ENCODE measurements around the gene TPD52L2. TPM values are rescaled to one million over a fixed set of nuclear protein-coding genes. Genes with fewer than 3 reads are reported as not detected.

TPD52L2 gene
- total and polyA plus RNA-seq, 2 donors from 2014 or later = 73.1 to 78.0 TPM

DNA sequence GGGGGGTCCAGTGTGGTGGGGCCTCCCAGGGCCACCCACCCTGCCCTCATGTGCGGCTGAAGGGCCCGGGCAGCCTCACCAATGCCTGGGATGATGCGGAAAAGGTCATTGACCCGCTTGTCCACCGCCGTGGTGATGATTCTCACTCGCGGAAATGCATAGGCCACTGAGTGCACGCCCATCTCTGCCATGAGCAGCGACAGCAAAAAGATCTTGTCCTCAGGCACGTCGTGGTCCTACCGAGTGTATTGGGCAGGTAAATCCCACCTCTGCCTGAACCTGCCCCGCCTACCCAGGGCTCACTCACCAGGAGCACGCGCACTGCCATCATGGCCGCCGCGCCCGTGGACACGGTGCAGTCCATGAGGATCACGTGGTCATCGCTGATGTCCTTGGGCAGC, 75.0 kb downstream of the TPD52L2 start:
- intact Hi-C loops (cut with DNase I) = no loop called here
- no peak overlapping the region for H3K9ac ChIP-seq (ENCODE audit: low read length in 3 of 3)
- DNase-seq = peak in 2 of 5 donors; percentile 51 to 72

DNA sequence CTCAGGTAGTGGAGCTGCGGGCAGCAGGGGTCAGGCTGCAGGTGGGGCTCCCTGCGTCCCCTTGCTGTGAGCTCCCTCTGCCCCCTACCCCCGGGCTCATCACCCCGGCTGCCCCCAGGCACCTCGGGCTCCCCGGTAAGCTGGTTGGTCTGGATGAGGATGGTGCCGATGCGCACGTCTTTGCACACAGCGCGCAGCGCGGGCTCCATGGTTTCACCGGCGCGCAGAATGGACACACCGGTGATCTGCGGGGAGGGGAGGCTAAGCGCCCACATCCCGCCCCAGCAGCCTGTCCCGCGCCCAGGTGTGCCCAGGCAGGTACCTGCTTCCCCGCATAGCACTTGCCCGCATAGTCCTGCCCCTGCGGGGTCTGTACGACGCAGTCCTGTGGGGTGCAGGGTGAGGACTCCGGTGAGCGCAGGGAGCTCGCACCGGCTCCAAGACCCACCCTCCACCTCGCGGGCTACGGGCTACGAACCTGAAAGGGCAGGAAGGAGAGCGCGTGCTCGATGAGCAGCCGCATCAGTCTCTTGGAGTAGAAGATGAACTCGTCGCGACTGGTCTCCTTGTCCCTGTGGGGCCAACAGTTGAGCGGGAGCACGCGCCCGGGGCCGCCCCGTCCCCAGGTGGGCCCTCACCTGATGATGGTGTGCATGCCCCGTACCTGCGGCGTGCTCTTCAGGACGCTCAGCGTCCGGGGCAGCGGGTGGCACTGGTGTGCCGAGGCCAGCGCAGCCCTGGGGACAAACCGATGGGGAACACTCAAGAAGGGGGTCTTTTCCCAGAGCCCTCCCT, 75.6 kb downstream of the TPD52L2 start:
- H3K4me1 ChIP-seq (ENCODE audit: control insufficient read depth in 2 of 3, insufficient read depth in 2 of 3, low read depth in 1 of 3, low read length in 3 of 3) = no peaks in the 10 kb centered on the region
- H3K27ac ChIP-seq (ENCODE audit: low read depth in 2 of 2, low read length in 2 of 2) = no peak overlapping the region
- H3K9me3 ChIP-seq (ENCODE audit: control insufficient read depth in 2 of 3, insufficient read depth in 1 of 3, low read length in 3 of 3) = no peaks in the 10 kb centered on the region
- peak in 2 of 5 donors; percentile 42 to 73 for DNase-seq
- intact Hi-C loops (cut with DNase I) = no loop called here
- FAIRE-seq = no peak
- no peak overlapping the region for H3K9ac ChIP-seq (ENCODE audit: low read length in 3 of 3)
- no peak overlapping the region for H3K4me3 ChIP-seq (ENCODE audit: low read length in 3 of 3)
- H3K36me3 ChIP-seq (ENCODE audit: control insufficient read depth in 2 of 3, insufficient read depth in 3 of 3, low read length in 3 of 3) = peaks cover 0 to 31% (median 7%) of the 10 kb centered on the region in 3 donors
- no peaks in the 10 kb centered on the region for H3K27me3 ChIP-seq (ENCODE audit: control insufficient read depth, insufficient read depth, low read length)
- TF ChIP-seq, protein P1, sequence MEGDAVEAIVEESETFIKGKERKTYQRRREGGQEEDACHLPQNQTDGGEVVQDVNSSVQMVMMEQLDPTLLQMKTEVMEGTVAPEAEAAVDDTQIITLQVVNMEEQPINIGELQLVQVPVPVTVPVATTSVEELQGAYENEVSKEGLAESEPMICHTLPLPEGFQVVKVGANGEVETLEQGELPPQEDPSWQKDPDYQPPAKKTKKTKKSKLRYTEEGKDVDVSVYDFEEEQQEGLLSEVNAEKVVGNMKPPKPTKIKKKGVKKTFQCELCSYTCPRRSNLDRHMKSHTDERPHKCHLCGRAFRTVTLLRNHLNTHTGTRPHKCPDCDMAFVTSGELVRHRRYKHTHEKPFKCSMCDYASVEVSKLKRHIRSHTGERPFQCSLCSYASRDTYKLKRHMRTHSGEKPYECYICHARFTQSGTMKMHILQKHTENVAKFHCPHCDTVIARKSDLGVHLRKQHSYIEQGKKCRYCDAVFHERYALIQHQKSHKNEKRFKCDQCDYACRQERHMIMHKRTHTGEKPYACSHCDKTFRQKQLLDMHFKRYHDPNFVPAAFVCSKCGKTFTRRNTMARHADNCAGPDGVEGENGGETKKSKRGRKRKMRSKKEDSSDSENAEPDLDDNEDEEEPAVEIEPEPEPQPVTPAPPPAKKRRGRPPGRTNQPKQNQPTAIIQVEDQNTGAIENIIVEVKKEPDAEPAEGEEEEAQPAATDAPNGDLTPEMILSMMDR (IDR thresholded peaks at IDR 0.05; ENCODE audit: borderline replicate concordance, extremely low read depth, insufficient read depth) = no peak

More for the DNA sequence above, 75.0 kb downstream of the TPD52L2 start:
- H3K36me3 ChIP-seq (ENCODE audit: control insufficient read depth in 2 of 3, insufficient read depth in 3 of 3, low read length in 3 of 3) = peaks cover 0 to 32% (median 6%) of the 10 kb centered on the region in 3 donors
- FAIRE-seq = no peak
- H3K4me3 ChIP-seq (ENCODE audit: low read length in 3 of 3) = no peak overlapping the region
- H3K27me3 ChIP-seq (ENCODE audit: control insufficient read depth, insufficient read depth, low read length) = no peaks in the 10 kb centered on the region
- no peaks in the 10 kb centered on the region for H3K4me1 ChIP-seq (ENCODE audit: control insufficient read depth in 2 of 3, insufficient read depth in 2 of 3, low read depth in 1 of 3, low read length in 3 of 3)
- no peaks in the 10 kb centered on the region for H3K9me3 ChIP-seq (ENCODE audit: control insufficient read depth in 2 of 3, insufficient read depth in 1 of 3, low read length in 3 of 3)
- TF ChIP-seq, protein P1 (IDR thresholded peaks at IDR 0.05; ENCODE audit: borderline replicate concordance, extremely low read depth, insufficient read depth) = no peak
- no peak overlapping the region for H3K27ac ChIP-seq (ENCODE audit: low read depth in 2 of 2, low read length in 2 of 2)

Small RNA genes lying within 50 kb of the gene (microRNA-seq; reads per million reads assigned to microRNA genes)
- gene MIR1914 = not detected
- gene MIR941-1 = not detected
- gene MIR941-2 = not detected
- gene MIR941-3 = not detected
- gene MIR941-4 = not detected
- gene MIR941-5 = not detected

Other genes with a start within 250 kb of the TPD52L2 start
- gene GMEB2, start 238.2 kb upstream of the TPD52L2 start, total RNA-seq = 13.4 TPM
- 6.1 TPM for gene GMEB2, start 238.2 kb upstream of the TPD52L2 start, polyA plus RNA-seq (ENCODE audit: insufficient read depth, low read depth, low replicate concordance)
- 84.9 TPM for gene STMN3, start 211.8 kb upstream of the TPD52L2 start, total RNA-seq
- gene STMN3, start 211.8 kb upstream of the TPD52L2 start, polyA plus RNA-seq (ENCODE audit: insufficient read depth, low read depth, low replicate concordance) = 20.6 TPM
- 37.7 TPM for gene RTEL1, start 207.0 kb upstream of the TPD52L2 start, total RNA-seq
- gene RTEL1, start 207.0 kb upstream of the TPD52L2 start, polyA plus RNA-seq (ENCODE audit: insufficient read depth, low read depth, low replicate concordance) = 5.3 TPM
- gene TNFRSF6B, start 168.6 kb upstream of the TPD52L2 start, total RNA-seq = 64.5 TPM
- 2.4 TPM for gene TNFRSF6B, start 168.6 kb upstream of the TPD52L2 start, polyA plus RNA-seq (ENCODE audit: insufficient read depth, low read depth, low replicate concordance)
- gene ARFRP1, start 157.3 kb upstream of the TPD52L2 start, total RNA-seq = 71.2 TPM
- 60.6 TPM for gene ARFRP1, start 157.3 kb upstream of the TPD52L2 start, polyA plus RNA-seq (ENCODE audit: insufficient read depth, low read depth, low replicate concordance)
- gene ZGPAT, start 157.2 kb upstream of the TPD52L2 start, total RNA-seq = 30.5 TPM
- gene ZGPAT, start 157.2 kb upstream of the TPD52L2 start, polyA plus RNA-seq (ENCODE audit: insufficient read depth, low read depth, low replicate concordance) = 39.6 TPM
- gene LIME1, start 128.6 kb upstream of the TPD52L2 start, total RNA-seq = 12.1 TPM
- gene LIME1, start 128.6 kb upstream of the TPD52L2 start, polyA plus RNA-seq (ENCODE audit: insufficient read depth, low read depth, low replicate concordance) = 114 TPM
- gene SLC2A4RG, start 125.5 kb upstream of the TPD52L2 start, total RNA-seq = 154 TPM
- 171 TPM for gene SLC2A4RG, start 125.5 kb upstream of the TPD52L2 start, polyA plus RNA-seq (ENCODE audit: insufficient read depth, low read depth, low replicate concordance)
- 24.0 TPM for gene ZBTB46, start 34.0 kb upstream of the TPD52L2 start, total RNA-seq
- gene ZBTB46, start 34.0 kb upstream of the TPD52L2 start, polyA plus RNA-seq (ENCODE audit: insufficient read depth, low read depth, low replicate concordance) = 4.5 TPM
- gene ABHD16B, start 3.8 kb upstream of the TPD52L2 start, total RNA-seq = not detected
- gene ABHD16B, start 3.8 kb upstream of the TPD52L2 start, polyA plus RNA-seq (ENCODE audit: insufficient read depth, low read depth, low replicate concordance) = not detected
- 52.3 TPM for gene DNAJC5, start 29.9 kb downstream of the TPD52L2 start, total RNA-seq
- gene DNAJC5, start 29.9 kb downstream of the TPD52L2 start, polyA plus RNA-seq (ENCODE audit: insufficient read depth, low read depth, low replicate concordance) = 24.4 TPM
- gene UCKL1, start 91.1 kb downstream of the TPD52L2 start, total RNA-seq = 39.8 TPM
- 39.3 TPM for gene UCKL1, start 91.1 kb downstream of the TPD52L2 start, polyA plus RNA-seq (ENCODE audit: insufficient read depth, low read depth, low replicate concordance)
- 19.2 TPM for gene ZNF512B, start 104.7 kb downstream of the TPD52L2 start, total RNA-seq
- 8.6 TPM for gene ZNF512B, start 104.7 kb downstream of the TPD52L2 start, polyA plus RNA-seq (ENCODE audit: insufficient read depth, low read depth, low replicate concordance)
- gene SAMD10, start 114.4 kb downstream of the TPD52L2 start, total RNA-seq = 7.9 TPM
- 8.5 TPM for gene SAMD10, start 114.4 kb downstream of the TPD52L2 start, polyA plus RNA-seq (ENCODE audit: insufficient read depth, low read depth, low replicate concordance)
- gene PRPF6, start 115.9 kb downstream of the TPD52L2 start, total RNA-seq = 73.3 TPM
- 51.3 TPM for gene PRPF6, start 115.9 kb downstream of the TPD52L2 start, polyA plus RNA-seq (ENCODE audit: insufficient read depth, low read depth, low replicate concordance)
- gene C20orf204, start 170.9 kb downstream of the TPD52L2 start, total RNA-seq = 2.4 TPM
- 0.75 TPM for gene C20orf204, start 170.9 kb downstream of the TPD52L2 start, polyA plus RNA-seq (ENCODE audit: insufficient read depth, low read depth, low replicate concordance)
- 56.7 TPM for gene SOX18, start 184.4 kb downstream of the TPD52L2 start, total RNA-seq
- 36.5 TPM for gene SOX18, start 184.4 kb downstream of the TPD52L2 start, polyA plus RNA-seq (ENCODE audit: insufficient read depth, low read depth, low replicate concordance)
- 53.8 TPM for gene TCEA2, start 197.9 kb downstream of the TPD52L2 start, total RNA-seq
- gene TCEA2, start 197.9 kb downstream of the TPD52L2 start, polyA plus RNA-seq (ENCODE audit: insufficient read depth, low read depth, low replicate concordance) = 90.9 TPM
- 20.2 TPM for gene RGS19, start 214.2 kb downstream of the TPD52L2 start, total RNA-seq
- gene RGS19, start 214.2 kb downstream of the TPD52L2 start, polyA plus RNA-seq (ENCODE audit: insufficient read depth, low read depth, low replicate concordance) = 6.8 TPM
- 1.2 TPM for gene OPRL1, start 214.8 kb downstream of the TPD52L2 start, total RNA-seq
- gene OPRL1, start 214.8 kb downstream of the TPD52L2 start, polyA plus RNA-seq (ENCODE audit: insufficient read depth, low read depth, low replicate concordance) = 0.39 TPM
- gene LKAAEAR1, start 219.1 kb downstream of the TPD52L2 start, total RNA-seq = 0.31 TPM
- gene LKAAEAR1, start 219.1 kb downstream of the TPD52L2 start, polyA plus RNA-seq (ENCODE audit: insufficient read depth, low read depth, low replicate concordance) = not detected
- not detected for gene NPBWR2, start 242.3 kb downstream of the TPD52L2 start, total RNA-seq
- not detected for gene NPBWR2, start 242.3 kb downstream of the TPD52L2 start, polyA plus RNA-seq (ENCODE audit: insufficient read depth, low read depth, low replicate concordance)